HG02852 (cell line): ENCODE data around the gene RAB31.

Experiments used
- ATAC-seq: cut with Tn5 transposase; IDR thresholded peaks from one replicate; pipeline ENCODE4 v1.9.1; 2021; ENCODE audit warnings: mild to moderate bottlenecking, moderate library complexity; ENCODE audit not compliant: unreplicated experiment

Gene RAB31

GRCh38 chr18:9810299-9810698 is 102.2 kb downstream of the RAB31 start:
- no peak for ATAC-seq

GRCh38 chr18:9810994-9811705 is 103.0 kb downstream of the RAB31 start:
- ATAC-seq: no peak

- no peak for ATAC-seq
Measured at GRCh38 chr18:9811978-9812377, 103.9 kb downstream of the RAB31 start.

GRCh38 chr18:9814431-9814830 is 106.3 kb downstream of the RAB31 start:
- ATAC-seq: no peak

GRCh38 chr18:9817286-9817685 is 109.2 kb downstream of the RAB31 start:
- ATAC-seq: no peak

GRCh38 chr18:9817725-9818422 is 109.8 kb downstream of the RAB31 start:
- no peak for ATAC-seq

- no peak for ATAC-seq
Measured at GRCh38 chr18:9818423-9818734, 110.3 kb downstream of the RAB31 start.

GRCh38 chr18:9820127-9820526 is 112.0 kb downstream of the RAB31 start:
- ATAC-seq: no peak

GRCh38 chr18:9820719-9821118 is 112.6 kb downstream of the RAB31 start:
- ATAC-seq: no peak

GRCh38 chr18:9822587-9823185 is 114.6 kb downstream of the RAB31 start:
- ATAC-seq: no peak

- no peak for ATAC-seq
Measured at GRCh38 chr18:9823805-9824473, 115.8 kb downstream of the RAB31 start.

- no peak for ATAC-seq
Measured at GRCh38 chr18:9824474-9824832, 116.4 kb downstream of the RAB31 start.

GRCh38 chr18:9824952-9825371 is 116.9 kb downstream of the RAB31 start:
- ATAC-seq: no peak

- no peak for ATAC-seq
Measured at GRCh38 chr18:9825571-9826073, 117.5 kb downstream of the RAB31 start.

GRCh38 chr18:9826685-9827084 is 118.6 kb downstream of the RAB31 start:
- ATAC-seq: no peak

- ATAC-seq: no peak
Measured at GRCh38 chr18:9827211-9827792, 119.2 kb downstream of the RAB31 start.

- ATAC-seq: no peak
Measured at GRCh38 chr18:9827793-9828505, 119.8 kb downstream of the RAB31 start.

- ATAC-seq: no peak
Measured at GRCh38 chr18:9828506-9829396, 120.7 kb downstream of the RAB31 start.

- no peak for ATAC-seq
Measured at GRCh38 chr18:9829397-9829712, 121.3 kb downstream of the RAB31 start.
